Measurements from ENCODE around the gene NAA38.

NAA38 gene

GRCh38 chr17:7834957-7835813, 22.2 kb downstream of the NAA38 start (continued):
- TF ChIP-seq ZNF670 (tag by site-specific recombination; IDR thresholded peaks at IDR 0.05; ENCODE audit: low read depth) (no peak), KLF9 (tag by site-specific recombination; IDR thresholded peaks at IDR 0.05; ENCODE audit: low read depth) (peak; percentile 26; the same call in 1 of the 2 replicates), MZF1 (tag by site-specific recombination; IDR thresholded peaks at IDR 0.05; ENCODE audit: borderline replicate concordance) (peak; percentile 90), ZNF37A (tag by site-specific recombination; IDR thresholded peaks at IDR 0.05) (no peak)

- peaks cover 21% of the 10 kb centered on the region for H3K4me1 ChIP-seq (ENCODE audit: control insufficient read depth, insufficient read depth, low read length)
- peak overlapping the region; percentile 55 for H3K4me3 ChIP-seq (ENCODE audit: low read depth, low read length)
- no peaks in the 10 kb centered on the region for H3K9me3 ChIP-seq (ENCODE audit: control insufficient read depth, insufficient read depth, low read depth, low read length)
- ChIA-PET POLR2A (interaction anchor here (0.6 to 6.1 kb wide), 11 partner anchors 9 to 517 kb away, joined by 3 to 56 read pairs (median 3); partner anchors contain the start of genes CNTROB, CYB5D1, NAA38 and TMEM88), CTCF (interaction anchor here (0.6 to 3.4 kb wide), 33 partner anchors 8 to 218 kb away, joined by 3 to 16 read pairs (median 5); partner anchors contain the start of gene NAA38)
- peak overlapping the region; percentile 100; the same call in 1 of the 2 replicates for H3K27ac ChIP-seq (ENCODE audit: extremely low read depth, low read depth, low read length)
- H3K36me3 ChIP-seq (ENCODE audit: control insufficient read depth in 2 of 2, insufficient read depth in 1 of 2, low read length in 2 of 2) = no peaks in the 10 kb centered on the region
- TF ChIP-seq SP2 (tag by site-specific recombination; IDR thresholded peaks at IDR 0.05) (no peak; the same call in 1 of the 2 replicates), ZNF157 (tag by site-specific recombination; IDR thresholded peaks at IDR 0.05) (no peak), CTCF (tag by site-specific recombination; IDR thresholded peaks at IDR 0.05) (no peak), ZNF366 (tag by site-specific recombination; conservative IDR thresholded peaks at IDR 0.05) (0 out of 2 replicates have a peak, but pooled peaks have one; percentile 62), HIC1 (tag by site-specific recombination; IDR thresholded peaks at IDR 0.05) (peak; percentile 57; the same call in 1 of the 2 replicates), ZBTB8A (tag by site-specific recombination; IDR thresholded peaks at IDR 0.05) (peak; percentile 10; the same call in 1 of the 2 replicates), ZNF23 (tag by site-specific recombination; IDR thresholded peaks at IDR 0.05; ENCODE audit: borderline replicate concordance) (0 out of 2 replicates have a peak, but pooled peaks have one; percentile 1), ZNF416 (tag by site-specific recombination; IDR thresholded peaks at IDR 0.05) (no peak), KLF8 (tag by site-specific recombination; IDR thresholded peaks at IDR 0.05) (peak; percentile 47; the same call in 1 of the 2 replicates), KLF1 (tag by site-specific recombination; IDR thresholded peaks at IDR 0.05) (peak; percentile 68; the same call in 1 of the 2 replicates), ZNF76 (tag by site-specific recombination; IDR thresholded peaks at IDR 0.05; ENCODE audit: borderline replicate concordance, low read depth) (peak; percentile 65; the same call in 1 of the 2 replicates), IKZF3 (tag by site-specific recombination; IDR thresholded peaks at IDR 0.05) (peak; percentile 88; the same call in 1 of the 2 replicates), AEBP2 (tag by site-specific recombination; IDR thresholded peaks at IDR 0.05; ENCODE audit: borderline replicate concordance) (no peak), KLF7 (tag by site-specific recombination; IDR thresholded peaks at IDR 0.05; ENCODE audit: borderline replicate concordance) (peak; percentile 6; the same call in 1 of the 2 replicates), ZNF175 (tag by site-specific recombination; IDR thresholded peaks at IDR 0.05) (no peak), PRDM1 (tag by site-specific recombination; IDR thresholded peaks at IDR 0.05) (0 out of 2 replicates have a peak, but pooled peaks have one; percentile 35), SP3 (tag by site-specific recombination; IDR thresholded peaks at IDR 0.05) (peak; percentile 8; the same call in 1 of the 2 replicates), BCL11A (tag by site-specific recombination; IDR thresholded peaks at IDR 0.05; ENCODE audit: low read depth) (peak; percentile 67; the same call in 1 of the 2 replicates)
- TF ChIP-seq, protein P1, sequence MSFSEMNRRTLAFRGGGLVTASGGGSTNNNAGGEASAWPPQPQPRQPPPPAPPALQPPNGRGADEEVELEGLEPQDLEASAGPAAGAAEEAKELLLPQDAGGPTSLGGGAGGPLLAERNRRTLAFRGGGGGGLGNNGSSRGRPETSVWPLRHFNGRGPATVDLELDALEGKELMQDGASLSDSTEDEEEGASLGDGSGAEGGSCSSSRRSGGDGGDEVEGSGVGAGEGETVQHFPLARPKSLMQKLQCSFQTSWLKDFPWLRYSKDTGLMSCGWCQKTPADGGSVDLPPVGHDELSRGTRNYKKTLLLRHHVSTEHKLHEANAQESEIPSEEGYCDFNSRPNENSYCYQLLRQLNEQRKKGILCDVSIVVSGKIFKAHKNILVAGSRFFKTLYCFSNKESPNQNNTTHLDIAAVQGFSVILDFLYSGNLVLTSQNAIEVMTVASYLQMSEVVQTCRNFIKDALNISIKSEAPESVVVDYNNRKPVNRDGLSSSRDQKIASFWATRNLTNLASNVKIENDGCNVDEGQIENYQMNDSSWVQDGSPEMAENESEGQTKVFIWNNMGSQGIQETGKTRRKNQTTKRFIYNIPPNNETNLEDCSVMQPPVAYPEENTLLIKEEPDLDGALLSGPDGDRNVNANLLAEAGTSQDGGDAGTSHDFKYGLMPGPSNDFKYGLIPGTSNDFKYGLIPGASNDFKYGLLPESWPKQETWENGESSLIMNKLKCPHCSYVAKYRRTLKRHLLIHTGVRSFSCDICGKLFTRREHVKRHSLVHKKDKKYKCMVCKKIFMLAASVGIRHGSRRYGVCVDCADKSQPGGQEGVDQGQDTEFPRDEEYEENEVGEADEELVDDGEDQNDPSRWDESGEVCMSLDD (tag by site-specific recombination; IDR thresholded peaks at IDR 0.05) = peak; percentile 40; the same call in 1 of the 2 replicates
- TF ChIP-seq, protein P2, sequence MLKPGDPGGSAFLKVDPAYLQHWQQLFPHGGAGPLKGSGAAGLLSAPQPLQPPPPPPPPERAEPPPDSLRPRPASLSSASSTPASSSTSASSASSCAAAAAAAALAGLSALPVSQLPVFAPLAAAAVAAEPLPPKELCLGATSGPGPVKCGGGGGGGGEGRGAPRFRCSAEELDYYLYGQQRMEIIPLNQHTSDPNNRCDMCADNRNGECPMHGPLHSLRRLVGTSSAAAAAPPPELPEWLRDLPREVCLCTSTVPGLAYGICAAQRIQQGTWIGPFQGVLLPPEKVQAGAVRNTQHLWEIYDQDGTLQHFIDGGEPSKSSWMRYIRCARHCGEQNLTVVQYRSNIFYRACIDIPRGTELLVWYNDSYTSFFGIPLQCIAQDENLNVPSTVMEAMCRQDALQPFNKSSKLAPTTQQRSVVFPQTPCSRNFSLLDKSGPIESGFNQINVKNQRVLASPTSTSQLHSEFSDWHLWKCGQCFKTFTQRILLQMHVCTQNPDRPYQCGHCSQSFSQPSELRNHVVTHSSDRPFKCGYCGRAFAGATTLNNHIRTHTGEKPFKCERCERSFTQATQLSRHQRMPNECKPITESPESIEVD (tag by site-specific recombination; IDR thresholded peaks at IDR 0.05) = no peak
Observed at GRCh38 chr17:7834542-7834956, 22.8 kb downstream of the NAA38 start.

Data from HEK293 (cell line).